Type B pancreatic cell (in vitro differentiated cells): ENCODE data around the gene DNAJC18. TPM values are rescaled to one million over a fixed set of nuclear protein-coding genes. Genes with fewer than 3 reads are reported as not detected.

Experiments
- DNase-seq: peaks from one replicate; pipeline ENCODE4 v3.0.0; 2021; ENCODE audit warnings: mixed read lengths; ENCODE audit not compliant: unreplicated experiment; ENCODE audit errors: extremely low spot score
- H3K27ac Mint-ChIP-seq: 2 replicates; pipeline ENCODE4 v1.8.0; 2021; ENCODE audit warnings: mild to moderate bottlenecking, mixed read lengths
- H3K27me3 Mint-ChIP-seq: 2 replicates; pipeline ENCODE4 v1.8.0; 2021; ENCODE audit warnings: mixed read lengths
- H3K36me3 Mint-ChIP-seq: 2 replicates; pipeline ENCODE4 v1.8.0; 2021; ENCODE audit warnings: mixed read lengths
- H3K4me1 Mint-ChIP-seq: one replicate; pipeline ENCODE4 v1.8.0; 2021; ENCODE audit warnings: mixed read lengths; ENCODE audit not compliant: unreplicated experiment
- H3K4me3 Mint-ChIP-seq: 2 replicates; pipeline ENCODE4 v1.8.0; 2021; ENCODE audit warnings: mild to moderate bottlenecking, mixed read lengths
- H3K9me3 Mint-ChIP-seq: 2 replicates; pipeline ENCODE4 v1.8.0; 2021; ENCODE audit warnings: mixed read lengths
- total RNA-seq: library from RNA; stranded (reverse); gene quantifications from 2 replicates; pipeline ENCODE4 v1.2.1, GENCODE V29; 2021; ENCODE audit warnings: low replicate concordance
- TF ChIP-seq, protein P1 (sequence below): fragments of 200-600 bp; sonication (generic); conservative IDR thresholded peaks from 2 replicates; pipeline ENCODE4 v1.5.0; 2021; ENCODE audit warnings: antibody characterized with exemption, mild to moderate bottlenecking

DNAJC18 gene
- total RNA-seq, 1 donor from 2014 or later: 25.8 TPM

- H3K36me3 Mint-ChIP-seq: no peaks in the 10 kb centered on the region
- H3K4me1 Mint-ChIP-seq: peaks cover 7% of the 10 kb centered on the region
- peak overlapping the region; percentile 25 for H3K27ac Mint-ChIP-seq
- H3K27me3 Mint-ChIP-seq: no peaks in the 10 kb centered on the region
- no peaks in the 10 kb centered on the region for H3K9me3 Mint-ChIP-seq
- no peak for DNase-seq
- H3K4me3 Mint-ChIP-seq: peak overlapping the region; percentile 17
- TF ChIP-seq, protein P1, sequence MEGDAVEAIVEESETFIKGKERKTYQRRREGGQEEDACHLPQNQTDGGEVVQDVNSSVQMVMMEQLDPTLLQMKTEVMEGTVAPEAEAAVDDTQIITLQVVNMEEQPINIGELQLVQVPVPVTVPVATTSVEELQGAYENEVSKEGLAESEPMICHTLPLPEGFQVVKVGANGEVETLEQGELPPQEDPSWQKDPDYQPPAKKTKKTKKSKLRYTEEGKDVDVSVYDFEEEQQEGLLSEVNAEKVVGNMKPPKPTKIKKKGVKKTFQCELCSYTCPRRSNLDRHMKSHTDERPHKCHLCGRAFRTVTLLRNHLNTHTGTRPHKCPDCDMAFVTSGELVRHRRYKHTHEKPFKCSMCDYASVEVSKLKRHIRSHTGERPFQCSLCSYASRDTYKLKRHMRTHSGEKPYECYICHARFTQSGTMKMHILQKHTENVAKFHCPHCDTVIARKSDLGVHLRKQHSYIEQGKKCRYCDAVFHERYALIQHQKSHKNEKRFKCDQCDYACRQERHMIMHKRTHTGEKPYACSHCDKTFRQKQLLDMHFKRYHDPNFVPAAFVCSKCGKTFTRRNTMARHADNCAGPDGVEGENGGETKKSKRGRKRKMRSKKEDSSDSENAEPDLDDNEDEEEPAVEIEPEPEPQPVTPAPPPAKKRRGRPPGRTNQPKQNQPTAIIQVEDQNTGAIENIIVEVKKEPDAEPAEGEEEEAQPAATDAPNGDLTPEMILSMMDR: no peak
Observed at GRCh38 chr5:139385061-139386049, 54.0 kb downstream of the DNAJC18 start.

- Mint-ChIP-seq H3K4me1 (peaks cover 7% of the 10 kb centered on the region), H3K9me3 (no peaks in the 10 kb centered on the region), H3K27me3 (no peaks in the 10 kb centered on the region), H3K36me3 (no peaks in the 10 kb centered on the region), H3K27ac (peak overlapping the region; percentile 50), H3K4me3 (no peak overlapping the region)
- TF ChIP-seq, protein P1: no peak
- DNase-seq: no peak
Observed at GRCh38 chr5:139384591-139385051, 54.7 kb downstream of the DNAJC18 start.

- peak overlapping the region; percentile 50 for H3K27ac Mint-ChIP-seq
- no peaks in the 10 kb centered on the region for H3K9me3 Mint-ChIP-seq
- TF ChIP-seq, protein P1: no peak
Observed at GRCh38 chr5:139383993-139384590, 55.2 kb downstream of the DNAJC18 start.

GRCh38 chr5:139383275-139383992 lies 55.9 kb downstream of the DNAJC18 start, which contains the start of gene SLC23A1:
TSS of gene SLC23A1 (minus strand) at chr5:139383297. CDS start at chr5:139383253, 44 bp downstream.
- H3K4me3 Mint-ChIP-seq: no peak within 1 kb of the TSS
- H3K27ac Mint-ChIP-seq: no peak within 1 kb of the TSS
- H3K9me3 Mint-ChIP-seq: no peaks in the 10 kb centered on the region
- H3K27me3 Mint-ChIP-seq: no peaks in the 10 kb centered on the region
- H3K36me3 Mint-ChIP-seq: no peaks in the 10 kb centered on the region
- no peak for DNase-seq
- H3K4me1 Mint-ChIP-seq: peaks cover 7% of the 10 kb centered on the region
- TF ChIP-seq, protein P1: no peak

More at GRCh38 chr5:139383993-139384590, 55.2 kb downstream of the DNAJC18 start:
- no peak for DNase-seq
- Mint-ChIP-seq H3K4me3 (no peak overlapping the region), H3K27me3 (no peaks in the 10 kb centered on the region), H3K4me1 (peaks cover 7% of the 10 kb centered on the region), H3K36me3 (no peaks in the 10 kb centered on the region)

DNA sequence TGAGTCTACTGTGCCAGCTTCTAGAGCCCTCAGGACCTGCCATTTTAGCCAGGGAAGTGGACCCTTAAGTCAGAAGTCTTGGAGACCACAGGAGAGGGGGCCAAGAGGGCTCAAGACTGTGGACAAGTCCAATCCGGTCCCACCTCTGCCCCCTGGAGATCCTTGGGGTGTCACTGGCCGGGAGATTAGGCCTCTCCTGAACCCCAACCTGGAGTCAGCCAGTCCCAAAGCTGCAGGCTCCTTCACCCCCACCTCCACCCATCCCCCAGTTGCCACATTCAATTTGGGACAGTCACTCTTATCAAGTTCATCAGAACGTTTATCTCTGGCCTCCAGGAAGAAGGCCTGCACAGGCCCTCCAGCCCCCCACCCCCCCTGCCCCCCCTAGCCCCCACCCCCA lies 56.5 kb downstream of the DNAJC18 start:
- Mint-ChIP-seq H3K4me3 (no peak overlapping the region), H3K27ac (no peak overlapping the region), H3K27me3 (no peaks in the 10 kb centered on the region), H3K4me1 (peaks cover 7% of the 10 kb centered on the region), H3K9me3 (no peaks in the 10 kb centered on the region), H3K36me3 (no peaks in the 10 kb centered on the region)
- DNase-seq: no peak
- TF ChIP-seq, protein P1: no peak
